ENCODE measurements around the gene GPR107.

The GPR107 gene

DNA sequence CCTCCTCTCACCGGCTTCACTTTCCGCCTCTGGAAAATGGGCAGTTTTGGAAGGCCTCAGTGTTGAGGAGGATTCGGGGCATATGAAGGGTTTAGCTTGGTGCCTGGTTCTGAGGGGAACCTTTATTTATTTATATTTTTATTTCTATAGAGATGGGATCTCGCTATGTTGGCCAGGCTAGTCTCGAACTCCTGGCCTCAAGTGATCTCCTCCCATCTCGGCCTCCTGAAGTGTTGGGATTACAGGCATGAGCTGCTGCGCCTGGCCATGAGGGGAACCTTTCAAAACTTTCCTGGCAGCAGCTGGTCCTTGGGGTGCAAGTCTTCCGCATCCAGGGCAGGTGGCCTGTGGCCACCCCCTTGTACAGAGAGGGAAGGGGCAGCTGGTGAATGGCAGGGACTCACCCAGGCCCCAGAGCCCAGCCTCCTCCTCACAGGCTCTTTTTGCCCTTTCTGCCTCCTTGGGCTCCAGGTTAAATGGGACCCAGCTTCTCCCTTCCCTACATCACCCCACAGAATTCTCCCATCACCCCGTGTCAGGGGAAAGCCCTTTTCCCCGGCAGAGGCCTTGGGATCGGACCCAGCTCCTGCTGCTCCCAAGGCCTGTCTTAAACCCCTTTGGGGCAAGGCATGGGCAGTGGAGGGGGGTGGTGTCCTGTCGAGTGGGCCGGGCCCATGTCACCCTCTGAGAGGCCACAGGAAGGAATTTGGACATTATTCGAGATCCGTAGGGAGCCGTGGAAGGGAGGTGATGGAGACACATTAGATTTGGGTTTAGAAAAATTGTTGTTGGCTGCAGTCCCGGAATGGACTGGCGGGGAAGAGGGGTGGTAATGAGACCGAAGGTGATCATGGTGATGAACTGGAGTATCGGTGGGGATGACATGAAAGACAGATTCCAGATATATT lies 124.4 kb downstream of the GPR107 start:
- H3K27me3 ChIP-seq (ENCODE audit: insufficient read depth, low read depth), result no peaks in the 10 kb centered on the region
- no peak overlapping the region for H2AFZ ChIP-seq (ENCODE audit: low read depth)
- H3K36me3 ChIP-seq (ENCODE audit: insufficient read depth), result no peaks in the 10 kb centered on the region
- no peak overlapping the region for H3K27ac ChIP-seq
- H3K4me1 ChIP-seq (ENCODE audit: low read depth, poor library complexity, severe bottlenecking), result no peaks in the 10 kb centered on the region
- no peak overlapping the region for H3K4me3 ChIP-seq (IDR thresholded peaks at IDR 0.05; ENCODE audit: insufficient read depth, low read depth, low read length)
- no peaks in the 10 kb centered on the region for H4K20me1 ChIP-seq (ENCODE audit: insufficient read depth)
- H3K9ac ChIP-seq, result no peak overlapping the region
- TF ChIP-seq, protein P1, sequence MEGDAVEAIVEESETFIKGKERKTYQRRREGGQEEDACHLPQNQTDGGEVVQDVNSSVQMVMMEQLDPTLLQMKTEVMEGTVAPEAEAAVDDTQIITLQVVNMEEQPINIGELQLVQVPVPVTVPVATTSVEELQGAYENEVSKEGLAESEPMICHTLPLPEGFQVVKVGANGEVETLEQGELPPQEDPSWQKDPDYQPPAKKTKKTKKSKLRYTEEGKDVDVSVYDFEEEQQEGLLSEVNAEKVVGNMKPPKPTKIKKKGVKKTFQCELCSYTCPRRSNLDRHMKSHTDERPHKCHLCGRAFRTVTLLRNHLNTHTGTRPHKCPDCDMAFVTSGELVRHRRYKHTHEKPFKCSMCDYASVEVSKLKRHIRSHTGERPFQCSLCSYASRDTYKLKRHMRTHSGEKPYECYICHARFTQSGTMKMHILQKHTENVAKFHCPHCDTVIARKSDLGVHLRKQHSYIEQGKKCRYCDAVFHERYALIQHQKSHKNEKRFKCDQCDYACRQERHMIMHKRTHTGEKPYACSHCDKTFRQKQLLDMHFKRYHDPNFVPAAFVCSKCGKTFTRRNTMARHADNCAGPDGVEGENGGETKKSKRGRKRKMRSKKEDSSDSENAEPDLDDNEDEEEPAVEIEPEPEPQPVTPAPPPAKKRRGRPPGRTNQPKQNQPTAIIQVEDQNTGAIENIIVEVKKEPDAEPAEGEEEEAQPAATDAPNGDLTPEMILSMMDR (conservative IDR thresholded peaks at IDR 0.05; ENCODE audit: low read depth, low read length), result no peak
- no peak overlapping the region for H3K4me2 ChIP-seq
- no peaks in the 10 kb centered on the region for H3K79me2 ChIP-seq (ENCODE audit: insufficient read depth, low read depth)

DNA sequence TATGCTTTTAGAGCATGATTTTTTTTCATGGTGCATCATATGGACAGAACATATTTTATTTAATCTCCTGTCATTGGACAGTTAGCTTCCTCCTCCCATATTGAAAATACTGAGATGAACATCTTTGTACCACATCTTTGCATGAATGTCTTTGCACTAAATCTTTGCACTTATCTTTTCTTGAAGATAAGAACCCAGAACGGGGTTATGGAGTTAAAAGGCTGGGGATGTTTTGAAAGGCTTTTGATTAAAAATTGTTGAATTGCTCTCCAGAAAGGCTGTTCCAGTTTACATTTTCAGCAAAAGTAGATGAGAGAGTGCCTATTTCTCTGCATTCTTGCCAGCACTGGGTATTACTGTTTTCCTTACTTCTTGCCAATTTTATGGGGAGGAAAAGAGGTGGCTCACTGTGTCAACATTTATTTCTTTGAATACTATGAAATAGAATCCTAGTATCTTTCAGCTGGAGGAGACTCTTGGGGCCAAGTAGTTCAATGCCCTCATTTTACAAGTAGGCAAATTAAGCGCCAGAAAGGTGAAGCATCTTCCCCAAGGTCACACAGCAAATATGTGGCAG lies 125.7 kb downstream of the GPR107 start:
- Histone ChIP-seq H3K4me2 (no peak overlapping the region), H3K4me3 (IDR thresholded peaks at IDR 0.05; ENCODE audit: insufficient read depth, low read depth, low read length) (no peak overlapping the region), H3K4me1 (ENCODE audit: low read depth, poor library complexity, severe bottlenecking) (no peaks in the 10 kb centered on the region), H3K36me3 (ENCODE audit: insufficient read depth) (no peaks in the 10 kb centered on the region), H3K27ac (no peak overlapping the region), H3K27me3 (ENCODE audit: insufficient read depth, low read depth) (no peaks in the 10 kb centered on the region), H2AFZ (ENCODE audit: low read depth) (no peak overlapping the region), H3K79me2 (ENCODE audit: insufficient read depth, low read depth) (no peaks in the 10 kb centered on the region), H4K20me1 (ENCODE audit: insufficient read depth) (no peaks in the 10 kb centered on the region), H3K9ac (no peak overlapping the region)
- TF ChIP-seq, protein P1 (conservative IDR thresholded peaks at IDR 0.05; ENCODE audit: low read depth, low read length), result no peak

DNA sequence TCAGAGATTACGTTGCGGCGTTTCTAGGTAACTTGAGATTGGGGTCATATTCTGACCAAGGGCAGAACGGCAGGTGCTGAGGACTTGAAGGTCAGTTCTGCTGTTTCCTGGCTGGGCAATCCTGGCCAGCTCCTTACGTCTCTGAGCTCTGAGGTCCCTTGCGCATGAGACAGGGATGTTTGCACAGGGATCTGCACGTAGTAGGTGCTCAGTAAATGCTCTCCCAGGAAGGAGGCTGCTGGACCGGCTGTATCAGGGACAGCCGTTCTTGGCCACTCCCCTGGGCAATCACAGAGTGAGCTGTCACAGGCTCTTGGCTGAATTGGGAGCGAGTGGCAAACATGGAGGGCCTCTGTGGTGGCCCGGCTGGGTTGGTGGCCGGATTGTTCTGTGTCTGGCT lies 126.8 kb downstream of the GPR107 start:
- Histone ChIP-seq H3K9ac (no peak overlapping the region), H3K4me2 (no peak overlapping the region), H2AFZ (ENCODE audit: low read depth) (no peak overlapping the region), H3K79me2 (ENCODE audit: insufficient read depth, low read depth) (no peaks in the 10 kb centered on the region), H3K27me3 (ENCODE audit: insufficient read depth, low read depth) (no peaks in the 10 kb centered on the region), H3K27ac (no peak overlapping the region), H3K4me3 (IDR thresholded peaks at IDR 0.05; ENCODE audit: insufficient read depth, low read depth, low read length) (no peak overlapping the region), H4K20me1 (ENCODE audit: insufficient read depth) (no peaks in the 10 kb centered on the region), H3K36me3 (ENCODE audit: insufficient read depth) (no peaks in the 10 kb centered on the region), H3K4me1 (ENCODE audit: low read depth, poor library complexity, severe bottlenecking) (no peaks in the 10 kb centered on the region)
- TF ChIP-seq, protein P1 (conservative IDR thresholded peaks at IDR 0.05; ENCODE audit: low read depth, low read length), result no peak

DNA sequence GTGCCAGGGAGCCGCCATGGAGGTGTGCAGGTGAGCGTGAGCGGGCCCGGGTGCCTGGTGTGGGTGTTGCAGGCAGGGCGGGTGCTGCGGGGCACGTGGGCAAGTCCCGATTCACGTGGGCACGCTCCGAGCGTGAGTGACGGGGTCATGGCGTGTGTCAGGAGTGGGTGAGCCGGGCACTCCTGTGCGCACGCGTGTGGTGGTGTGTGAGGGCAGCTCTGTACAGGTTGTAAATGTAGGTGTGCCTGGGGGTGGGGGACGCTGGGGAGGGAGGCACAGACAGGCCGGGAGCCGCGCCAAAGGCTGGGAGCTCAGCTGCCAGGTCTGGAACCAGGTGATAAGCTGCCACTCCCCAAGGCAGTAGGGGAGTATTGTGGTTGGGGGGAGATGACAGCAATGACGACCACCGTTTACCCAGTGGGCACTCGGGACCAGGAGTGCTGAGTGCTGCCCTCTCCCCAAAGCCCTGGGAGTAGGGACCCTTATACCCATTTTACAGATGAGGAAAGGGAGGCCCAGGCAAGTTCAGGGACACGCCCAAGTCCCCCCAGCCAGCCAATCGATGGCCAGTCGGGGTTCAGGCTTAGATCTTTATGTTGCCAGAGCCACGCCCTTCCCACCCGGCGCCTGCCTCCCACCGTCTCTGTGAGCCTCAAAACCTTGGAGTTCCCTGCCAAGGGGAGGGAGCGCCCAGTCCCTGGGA lies 128.1 kb downstream of the GPR107 start:
- Histone ChIP-seq H3K79me2 (ENCODE audit: insufficient read depth, low read depth) (no peaks in the 10 kb centered on the region), H3K4me2 (no peak overlapping the region), H4K20me1 (ENCODE audit: insufficient read depth) (no peaks in the 10 kb centered on the region)

More for the DNA sequence above, 128.1 kb downstream of the GPR107 start:
- H2AFZ ChIP-seq (ENCODE audit: low read depth), result no peak overlapping the region
- no peaks in the 10 kb centered on the region for H3K36me3 ChIP-seq (ENCODE audit: insufficient read depth)
- H3K9ac ChIP-seq, result no peak overlapping the region
- H3K4me3 ChIP-seq (IDR thresholded peaks at IDR 0.05; ENCODE audit: insufficient read depth, low read depth, low read length), result no peak overlapping the region
- no peaks in the 10 kb centered on the region for H3K27me3 ChIP-seq (ENCODE audit: insufficient read depth, low read depth)
- TF ChIP-seq, protein P1 (conservative IDR thresholded peaks at IDR 0.05; ENCODE audit: low read depth, low read length), result no peak
- no peak overlapping the region for H3K27ac ChIP-seq
- H3K4me1 ChIP-seq (ENCODE audit: low read depth, poor library complexity, severe bottlenecking), result no peaks in the 10 kb centered on the region

All from KMS-11 (cell line).